ENCODE measurements around the gene KCNE4.

DNA sequence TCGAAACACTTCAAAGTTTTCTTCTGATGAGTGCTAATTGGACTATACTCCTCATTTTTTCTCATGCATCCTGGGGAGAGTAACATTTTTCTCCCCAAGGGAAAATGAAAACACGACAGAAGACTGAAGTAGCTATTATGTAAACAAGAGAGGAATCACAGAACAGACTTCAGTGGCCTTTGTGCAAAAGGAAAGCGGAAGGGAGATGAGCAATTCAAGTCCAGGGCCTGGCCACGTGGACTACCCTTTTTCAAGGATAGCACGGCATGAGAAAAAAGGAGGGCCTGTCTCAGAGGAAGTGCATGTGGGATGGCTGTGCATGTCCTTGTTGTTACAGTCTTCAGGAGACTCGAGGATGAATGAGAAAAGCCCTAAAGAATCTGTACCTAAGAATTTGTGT is 43.8 kb upstream of the KCNE4 start:
- TF ChIP-seq, protein P1, sequence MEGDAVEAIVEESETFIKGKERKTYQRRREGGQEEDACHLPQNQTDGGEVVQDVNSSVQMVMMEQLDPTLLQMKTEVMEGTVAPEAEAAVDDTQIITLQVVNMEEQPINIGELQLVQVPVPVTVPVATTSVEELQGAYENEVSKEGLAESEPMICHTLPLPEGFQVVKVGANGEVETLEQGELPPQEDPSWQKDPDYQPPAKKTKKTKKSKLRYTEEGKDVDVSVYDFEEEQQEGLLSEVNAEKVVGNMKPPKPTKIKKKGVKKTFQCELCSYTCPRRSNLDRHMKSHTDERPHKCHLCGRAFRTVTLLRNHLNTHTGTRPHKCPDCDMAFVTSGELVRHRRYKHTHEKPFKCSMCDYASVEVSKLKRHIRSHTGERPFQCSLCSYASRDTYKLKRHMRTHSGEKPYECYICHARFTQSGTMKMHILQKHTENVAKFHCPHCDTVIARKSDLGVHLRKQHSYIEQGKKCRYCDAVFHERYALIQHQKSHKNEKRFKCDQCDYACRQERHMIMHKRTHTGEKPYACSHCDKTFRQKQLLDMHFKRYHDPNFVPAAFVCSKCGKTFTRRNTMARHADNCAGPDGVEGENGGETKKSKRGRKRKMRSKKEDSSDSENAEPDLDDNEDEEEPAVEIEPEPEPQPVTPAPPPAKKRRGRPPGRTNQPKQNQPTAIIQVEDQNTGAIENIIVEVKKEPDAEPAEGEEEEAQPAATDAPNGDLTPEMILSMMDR (IDR thresholded peaks at IDR 0.05; ENCODE audit: low read depth, low read length), result no peak
- TF ChIP-seq POLR2A (IDR thresholded peaks at IDR 0.05; ENCODE audit: extremely low read depth, insufficient read length), result no peak
- TF ChIP-seq, protein P2, sequence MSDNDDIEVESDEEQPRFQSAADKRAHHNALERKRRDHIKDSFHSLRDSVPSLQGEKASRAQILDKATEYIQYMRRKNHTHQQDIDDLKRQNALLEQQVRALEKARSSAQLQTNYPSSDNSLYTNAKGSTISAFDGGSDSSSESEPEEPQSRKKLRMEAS (IDR thresholded peaks at IDR 0.05; ENCODE audit: low read depth, low read length), result no peak
- TF ChIP-seq MYC (IDR thresholded peaks at IDR 0.05; ENCODE audit: low read depth, low read length), result no peak

Data from NB4 (cell line).